HG03060 (cell line): ENCODE measurements around the gene PCNX1.
"Not testable (repeated sequence)": the region's sequence is repeated elsewhere in the genome, so short reads cannot be mapped to it uniquely, and the experiment has no call there.

Experiments
- ATAC-seq: cut with Tn5 transposase; IDR thresholded peaks from one replicate; pipeline ENCODE4 v1.9.1; 2021; ENCODE audit warnings: low read depth, moderate number of reproducible peaks; ENCODE audit not compliant: unreplicated experiment

Gene PCNX1

DNA sequence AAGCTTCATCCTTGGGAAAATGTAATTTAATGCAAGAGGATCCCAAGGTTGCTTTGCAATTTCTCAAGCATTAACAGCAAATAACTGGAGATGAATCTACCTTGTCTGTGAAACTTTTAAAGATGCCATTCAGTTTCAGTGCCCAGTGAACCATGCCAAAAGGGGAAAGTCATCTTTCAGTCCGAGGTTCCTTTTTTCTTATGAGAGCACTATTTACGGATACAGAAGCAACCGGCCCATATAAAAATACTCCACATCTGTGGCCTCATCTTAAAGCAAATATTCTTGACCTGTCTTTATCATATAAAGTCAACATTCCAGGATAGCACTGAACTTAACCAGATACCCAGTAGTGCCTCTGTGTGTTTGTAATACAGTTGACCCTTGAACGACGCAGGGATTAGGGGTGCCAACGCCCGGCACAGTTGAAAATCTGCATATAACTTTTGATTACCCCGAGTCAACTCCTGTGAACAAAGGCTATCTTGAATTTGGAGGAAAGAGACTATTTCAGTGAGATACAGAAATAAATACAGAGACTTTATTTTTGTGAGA, 209.4 kb downstream of the PCNX1 start:
- no peak for ATAC-seq

GRCh38 chr14:71117839-71118743, 210.8 kb downstream of the PCNX1 start:
- no peak for ATAC-seq

GRCh38 chr14:71119075-71119474, 211.8 kb downstream of the PCNX1 start:
- ATAC-seq = no peak

- ATAC-seq = no peak
Observed at GRCh38 chr14:71119832-71120231, 212.6 kb downstream of the PCNX1 start.

GRCh38 chr14:71121001-71121400, 213.7 kb downstream of the PCNX1 start:
- ATAC-seq = no peak

- no peak for ATAC-seq
Observed at GRCh38 chr14:71121711-71122110, 214.5 kb downstream of the PCNX1 start.

GRCh38 chr14:71122866-71123565, 215.8 kb downstream of the PCNX1 start:
- ATAC-seq = no peak

GRCh38 chr14:71123579-71124135, 216.4 kb downstream of the PCNX1 start:
- ATAC-seq = no peak

GRCh38 chr14:71129716-71130490, 222.6 kb downstream of the PCNX1 start:
- ATAC-seq = not testable (repeated sequence)

- no peak for ATAC-seq
Observed at GRCh38 chr14:71130491-71131179, 223.4 kb downstream of the PCNX1 start.

DNA sequence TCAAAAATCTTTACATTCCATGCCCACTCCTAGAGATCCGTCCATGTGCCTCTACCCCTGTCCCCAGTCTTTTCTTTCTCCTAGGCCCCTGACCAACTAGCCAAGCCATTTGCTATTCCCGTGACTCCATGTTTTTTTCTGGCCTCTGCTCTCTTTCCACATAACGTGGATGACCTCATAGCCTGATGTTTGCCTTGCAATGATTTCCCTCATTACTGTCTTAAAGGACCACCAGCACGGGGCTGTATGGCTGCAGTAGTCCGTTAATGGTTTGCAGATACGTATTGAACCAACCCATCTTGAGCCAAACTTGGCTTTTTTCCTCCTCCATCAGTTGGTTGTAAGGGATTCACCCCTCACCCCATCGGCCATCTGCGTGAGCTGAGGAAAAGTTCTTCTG, 226.0 kb downstream of the PCNX1 start:
- no peak for ATAC-seq

DNA sequence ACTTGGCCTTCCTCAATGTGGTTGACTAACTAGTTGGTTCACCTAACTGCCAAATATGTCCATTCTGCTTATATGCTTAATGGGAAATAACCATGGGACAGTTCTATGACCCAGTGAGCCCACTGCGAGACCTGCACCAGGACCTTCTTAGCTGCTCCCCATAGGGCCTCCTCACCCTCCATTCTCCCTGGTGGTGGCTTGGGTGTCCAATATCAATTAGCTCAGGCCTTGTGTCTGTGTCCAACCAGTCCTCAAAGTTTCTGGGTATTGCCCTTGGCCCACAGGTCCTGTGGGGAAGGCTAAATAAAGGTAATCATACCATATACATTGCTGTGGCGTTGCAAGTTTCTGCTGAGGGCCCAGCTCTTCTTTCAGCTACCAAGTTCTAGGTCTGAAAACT, 228.2 kb downstream of the PCNX1 start:
- no peak for ATAC-seq

DNA sequence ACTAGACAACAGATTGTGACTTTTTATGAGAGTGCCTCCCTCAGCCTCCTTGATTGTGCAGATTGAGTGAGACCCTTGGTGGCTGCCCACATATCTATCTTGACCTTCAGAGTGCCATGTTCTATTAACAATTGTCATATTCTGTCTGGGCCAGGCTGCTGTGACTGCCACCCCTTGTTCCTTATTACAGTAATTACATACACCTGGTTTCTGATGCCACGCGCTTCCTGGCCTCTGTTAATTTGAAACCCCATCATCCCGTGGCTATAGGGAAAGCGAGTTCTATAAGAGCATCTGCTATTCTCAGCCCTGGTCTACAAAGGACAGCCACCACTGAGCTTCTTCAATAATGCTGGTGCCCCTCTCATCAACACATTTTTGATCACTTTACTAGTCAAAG, 228.7 kb downstream of the PCNX1 start:
- no peak for ATAC-seq

DNA sequence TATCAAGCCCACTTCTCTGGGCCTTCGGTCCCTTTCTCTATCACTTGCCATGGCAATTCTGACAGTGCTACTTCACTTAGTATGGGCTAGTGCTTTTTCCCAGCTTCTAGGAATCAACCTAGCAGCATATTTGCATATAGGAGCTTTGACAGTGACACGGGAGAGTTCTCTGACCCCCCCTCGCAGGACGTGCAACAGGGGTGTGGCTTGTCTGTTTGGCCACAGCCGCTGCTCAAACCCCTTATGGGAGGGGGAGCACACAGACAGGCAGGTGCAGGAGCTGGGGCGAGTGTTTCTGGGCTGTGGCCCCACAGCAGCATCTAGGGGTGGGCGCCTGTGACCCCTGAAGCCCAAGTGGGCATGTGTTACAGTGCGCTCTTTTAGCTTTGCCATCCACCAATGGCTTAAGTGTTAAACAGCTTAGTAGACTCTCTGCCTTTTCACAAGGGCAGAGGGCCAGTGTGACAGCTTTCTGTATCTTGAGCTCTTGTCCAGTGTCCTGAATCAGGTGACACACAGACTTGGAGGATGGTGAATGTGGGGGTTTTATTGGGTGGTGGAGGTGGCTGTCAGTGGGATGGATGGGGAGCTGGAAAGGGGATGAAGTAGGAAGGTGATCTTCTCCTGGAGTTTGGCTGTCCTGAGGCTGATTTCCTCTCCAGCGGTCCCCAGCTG, 229.3 kb downstream of the PCNX1 start:
- no peak for ATAC-seq

DNA sequence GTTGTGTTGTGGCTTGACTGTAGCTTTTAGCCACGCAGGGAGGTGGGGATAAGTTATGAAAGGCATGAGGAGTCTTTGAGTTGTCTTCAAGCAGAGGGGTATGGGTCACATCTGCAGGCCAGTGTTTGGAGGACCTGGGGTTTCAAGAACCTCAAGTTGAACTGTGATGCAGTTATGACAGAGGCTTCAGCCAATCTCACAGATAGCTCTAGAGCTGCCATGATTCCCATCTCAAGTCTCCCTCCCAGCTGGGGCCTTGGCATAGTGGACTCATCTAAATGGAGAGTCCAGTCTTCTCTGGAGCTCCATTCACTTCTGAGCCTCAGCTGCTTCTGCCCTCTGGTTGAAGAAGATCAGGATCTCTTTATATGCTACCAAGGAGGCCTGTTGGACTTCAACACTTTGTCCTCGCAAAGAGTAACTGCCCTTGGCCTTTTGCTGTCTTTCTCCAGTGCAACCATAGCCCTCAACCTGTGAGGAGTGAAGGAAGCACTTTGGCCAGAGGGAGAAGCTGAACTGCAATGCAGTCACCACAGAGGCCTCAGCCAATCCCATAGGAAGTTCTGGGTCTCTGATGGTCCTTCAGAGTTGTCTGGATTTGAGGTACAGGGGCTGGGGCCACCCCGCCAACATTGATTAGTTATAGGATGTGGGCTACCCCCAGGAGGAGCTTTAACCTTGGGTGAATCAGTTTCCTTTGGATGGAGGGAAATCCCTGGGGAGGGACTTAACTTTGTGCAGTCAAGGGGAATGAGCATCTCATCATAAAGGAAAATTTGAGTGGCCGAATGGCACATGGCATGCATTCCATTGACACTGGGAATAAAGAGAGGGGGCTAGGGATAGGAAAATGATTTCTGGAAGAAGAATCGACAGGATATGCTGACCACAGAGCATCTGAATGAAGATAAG, 230.5 kb downstream of the PCNX1 start:
- ATAC-seq = no peak

DNA sequence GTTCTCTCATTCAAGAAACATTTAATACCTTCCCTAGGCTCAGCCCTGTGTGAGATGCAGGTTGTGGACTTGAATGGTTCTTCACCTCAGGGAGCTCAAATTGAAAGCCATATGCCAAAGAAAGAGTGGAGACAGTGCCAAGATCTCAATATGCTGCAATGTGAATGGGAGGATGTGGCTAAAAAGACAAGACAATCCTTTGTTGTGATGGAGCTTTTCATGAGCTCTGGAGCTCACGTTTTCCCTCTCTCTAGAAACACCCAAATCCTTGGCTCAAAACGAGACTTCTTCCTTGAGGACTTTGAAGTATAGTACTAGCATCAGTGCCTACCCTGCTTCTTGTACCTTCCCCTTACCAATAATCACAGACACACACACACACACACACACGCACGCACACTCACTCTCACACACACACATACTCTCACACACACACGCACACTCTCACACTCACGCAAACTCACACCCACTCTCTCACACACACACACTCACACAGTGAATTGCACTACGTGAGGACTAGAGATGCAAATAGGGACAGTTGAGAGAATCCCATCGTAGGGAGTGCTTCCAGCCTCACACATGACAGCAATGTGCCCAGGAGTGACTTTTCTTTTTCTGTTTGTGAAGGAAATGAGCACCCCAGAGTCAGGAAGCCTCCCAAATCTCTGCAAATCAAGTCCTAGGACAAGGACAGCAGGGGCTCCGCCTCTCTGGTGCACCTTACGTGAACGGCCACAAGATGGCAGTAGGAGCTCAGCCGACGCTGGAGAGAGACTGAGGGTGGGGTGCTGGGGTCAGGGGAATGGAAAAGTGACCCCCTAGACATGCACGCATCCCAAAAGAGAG, 231.4 kb downstream of the PCNX1 start:
- ATAC-seq = no peak

DNA sequence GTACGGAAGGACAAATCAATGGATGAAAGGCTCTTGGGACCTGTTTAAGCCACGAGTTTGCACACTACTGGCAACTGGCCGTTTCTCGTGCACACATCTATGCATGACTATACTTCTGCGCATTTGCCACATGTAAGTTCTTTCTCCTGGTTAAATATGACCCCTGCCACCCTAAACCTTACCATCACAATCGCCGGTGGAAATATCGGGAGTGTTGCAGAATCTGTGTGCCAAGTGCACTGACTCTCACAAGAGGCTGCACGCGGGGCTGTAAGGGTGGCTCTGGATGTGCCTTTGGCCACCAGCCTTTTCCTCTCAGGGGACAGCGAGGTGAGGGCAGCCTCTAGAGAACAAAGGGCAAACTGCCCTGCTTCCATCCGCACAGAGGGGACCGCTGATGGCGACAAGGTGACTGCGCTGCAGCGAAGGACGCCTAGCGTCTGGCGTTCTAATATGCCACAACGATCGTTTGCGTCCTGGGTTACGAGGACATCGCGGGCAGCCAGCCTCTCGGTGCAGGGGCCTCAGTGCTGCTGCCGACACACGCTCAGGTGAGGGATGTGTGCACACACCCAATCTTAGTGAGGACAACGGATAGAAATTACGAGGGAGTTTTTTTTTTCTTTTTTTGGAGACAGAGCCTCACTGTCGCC, 232.2 kb downstream of the PCNX1 start:
- ATAC-seq = no peak
